Lower leg skin (tissue), 4 donors: ENCODE data around the gene ZBTB7B. TPM values are rescaled to one million over a fixed set of nuclear protein-coding genes. Genes with fewer than 3 reads are reported as not detected.

ENCODE experiments used
- DNase-seq, 2 donors: peaks; one replicate each; pipeline ENCODE4 v3.0.0-alpha.2; 2019; ENCODE audit warnings: low spot score in 2 of 2
- H3K4me3 ChIP-seq: fragments of 200-600 bp; sonication (generic); 2 replicates; pipeline ENCODE4 v1.5.1; 2017; ENCODE audit warnings: mild to moderate bottlenecking, low read depth; ENCODE audit not compliant: poor library complexity, severe bottlenecking
- POLR2A ChIP-seq, 2 donors: fragments of 450-650 bp; IDR thresholded peaks; one replicate each; pipeline ENCODE4 v1.6.1; 2016 to 2017; ENCODE audit warnings: antibody characterized with exemption in 2 of 2, mild to moderate bottlenecking in 1 of 2, moderate library complexity in 1 of 2
- WGBS, 2 donors: methylation state at CpG; one replicate each; pipeline ENCODE4 v1.1.5; 2018; 5-methylcytosine and 5-hydroxymethylcytosine counted together
- intact Hi-C: fragments of 100-400 bp; cut with DNase I; formaldehyde crosslinking; loops from one replicate; pipeline ENCODE4 v1.15.0; 2023; ENCODE audit warnings: low total_unique reads
- total RNA-seq, 4 donors: library from RNA; depleted of rRNA; stranded (reverse); fragments of >200 nt; gene quantifications; one replicate each; pipeline ENCODE4 v1.1.0, GENCODE V29; 2016
- TF ChIP-seq, protein P1 (sequence below), 3 donors: fragments of 450-650 bp; IDR thresholded peaks; one replicate each; pipeline ENCODE4 v1.5.1; 2016; ENCODE audit warnings: antibody characterized with exemption in 3 of 3, mild to moderate bottlenecking in 3 of 3, moderate library complexity in 2 of 3

ZBTB7B gene
- total RNA-seq, 4 donors from 2014 or later: 270 to 295 (median 286) TPM

DNA sequence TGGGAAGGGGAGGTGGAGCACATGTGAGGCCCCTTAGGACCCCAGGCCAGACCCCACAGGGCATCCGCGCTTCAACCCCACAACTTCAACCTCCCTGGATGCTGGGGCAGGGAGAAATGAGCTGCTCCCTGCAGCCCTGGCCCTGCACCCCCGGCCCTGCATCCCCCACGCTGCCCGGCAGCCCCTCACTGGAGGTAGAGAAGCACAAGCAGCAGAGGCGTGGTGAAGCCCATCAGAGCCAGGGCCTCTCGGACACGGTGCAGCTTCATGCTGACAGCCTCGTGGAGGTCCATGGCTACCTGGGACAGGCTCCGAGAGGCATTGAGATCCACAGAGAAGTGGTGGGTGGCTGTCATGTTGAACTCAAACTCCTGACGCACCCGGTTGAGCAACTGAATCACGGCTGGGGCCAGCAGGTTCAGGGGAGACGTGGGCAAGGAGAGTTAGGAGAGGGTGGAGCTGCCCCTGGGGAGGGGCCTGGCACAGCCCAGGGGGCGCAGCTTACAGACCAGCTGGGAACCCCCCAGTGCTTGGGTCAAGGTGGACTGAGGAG, 27.7 kb downstream of the ZBTB7B start:
- WGBS, 2 donors: 84 to 88% methylated on average over 15 of the region's 15 CpGs
- DNase-seq: no peak
- TF ChIP-seq, protein P1, sequence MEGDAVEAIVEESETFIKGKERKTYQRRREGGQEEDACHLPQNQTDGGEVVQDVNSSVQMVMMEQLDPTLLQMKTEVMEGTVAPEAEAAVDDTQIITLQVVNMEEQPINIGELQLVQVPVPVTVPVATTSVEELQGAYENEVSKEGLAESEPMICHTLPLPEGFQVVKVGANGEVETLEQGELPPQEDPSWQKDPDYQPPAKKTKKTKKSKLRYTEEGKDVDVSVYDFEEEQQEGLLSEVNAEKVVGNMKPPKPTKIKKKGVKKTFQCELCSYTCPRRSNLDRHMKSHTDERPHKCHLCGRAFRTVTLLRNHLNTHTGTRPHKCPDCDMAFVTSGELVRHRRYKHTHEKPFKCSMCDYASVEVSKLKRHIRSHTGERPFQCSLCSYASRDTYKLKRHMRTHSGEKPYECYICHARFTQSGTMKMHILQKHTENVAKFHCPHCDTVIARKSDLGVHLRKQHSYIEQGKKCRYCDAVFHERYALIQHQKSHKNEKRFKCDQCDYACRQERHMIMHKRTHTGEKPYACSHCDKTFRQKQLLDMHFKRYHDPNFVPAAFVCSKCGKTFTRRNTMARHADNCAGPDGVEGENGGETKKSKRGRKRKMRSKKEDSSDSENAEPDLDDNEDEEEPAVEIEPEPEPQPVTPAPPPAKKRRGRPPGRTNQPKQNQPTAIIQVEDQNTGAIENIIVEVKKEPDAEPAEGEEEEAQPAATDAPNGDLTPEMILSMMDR (IDR thresholded peaks at IDR 0.05): no peak
- TF ChIP-seq POLR2A (IDR thresholded peaks at IDR 0.05): no peak
- no peak overlapping the region for H3K4me3 ChIP-seq
- intact Hi-C loops: no loop called here

DNA sequence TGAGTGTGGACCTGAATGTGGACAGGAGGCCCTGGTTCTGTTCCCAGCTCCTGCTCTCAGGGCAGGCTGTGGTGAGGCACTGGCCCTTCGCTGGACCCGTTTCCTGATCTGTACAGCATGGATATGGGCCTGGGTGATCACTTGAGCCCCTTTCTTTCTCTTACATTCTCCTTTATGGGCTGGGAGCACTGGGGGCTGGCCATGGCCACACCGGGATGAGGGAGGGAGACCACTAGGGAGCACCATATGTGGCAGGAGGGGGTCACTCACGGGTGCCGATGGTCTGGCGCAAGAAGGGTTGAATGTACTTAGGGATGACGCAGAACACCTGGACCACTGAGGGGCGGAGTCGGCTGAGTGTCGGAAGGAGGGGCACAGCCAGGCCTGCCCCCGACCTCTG, 28.3 kb downstream of the ZBTB7B start:
- 85 to 91% methylated on average over 11 of the region's 11 CpGs for WGBS, 2 donors
- DNase-seq: no peak
- no peak overlapping the region for H3K4me3 ChIP-seq
- intact Hi-C loops: no loop called here
- TF ChIP-seq POLR2A (IDR thresholded peaks at IDR 0.05): no peak
- TF ChIP-seq, protein P1 (IDR thresholded peaks at IDR 0.05): no peak

DNA sequence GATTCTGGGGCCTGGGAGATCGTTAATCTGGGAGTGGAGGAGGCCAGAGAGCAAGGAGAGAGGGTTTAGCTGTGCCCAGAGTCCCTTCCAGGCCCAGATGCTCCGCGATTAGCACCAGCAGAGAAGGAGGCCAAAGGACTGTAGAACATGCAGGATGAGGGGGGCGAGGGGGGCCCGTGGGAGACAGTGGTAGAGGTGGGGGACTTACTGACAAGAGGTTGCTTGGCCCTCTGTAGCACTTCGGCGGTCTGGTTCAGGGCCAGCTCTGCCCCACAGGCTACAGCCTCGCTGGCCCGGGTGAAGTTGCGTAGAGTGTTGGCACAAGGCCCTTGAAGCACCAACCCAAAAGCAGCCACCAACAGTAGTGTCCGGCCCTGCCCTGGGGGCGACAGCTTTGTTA, 30.3 kb downstream of the ZBTB7B start:
- DNase-seq: no peak
- no peak overlapping the region for H3K4me3 ChIP-seq
- WGBS, 2 donors: 85% methylated on average over 12 of the region's 12 CpGs
- no peak for TF ChIP-seq POLR2A (IDR thresholded peaks at IDR 0.05)
- TF ChIP-seq, protein P1 (IDR thresholded peaks at IDR 0.05): no peak
- intact Hi-C loops: no loop called here

DNA sequence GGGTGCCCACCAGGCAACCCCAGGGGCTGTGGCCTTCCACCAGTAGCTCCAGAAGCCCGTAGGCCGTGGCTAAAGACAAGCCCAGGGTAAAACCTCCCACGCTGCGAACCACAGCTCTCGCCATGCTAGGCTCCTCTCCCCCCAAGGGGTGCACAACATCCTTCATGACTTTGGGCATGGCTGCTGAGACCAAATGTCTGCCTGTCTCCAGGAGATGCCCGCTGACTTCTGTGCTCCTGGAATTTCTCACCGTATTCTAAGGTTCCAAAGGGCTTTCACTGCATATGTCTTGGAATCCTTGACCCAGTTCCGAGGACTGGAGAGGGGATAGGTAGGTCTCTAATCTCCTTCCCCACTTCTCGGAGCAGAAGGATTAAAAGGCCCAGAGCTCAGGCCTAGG, 30.9 kb downstream of the ZBTB7B start, which contains the start of the genes DCST1 and DCST2:
DCST1 (plus strand) TSS at position 301 of the 400 bp plus-strand sequence. CDS start 213 bp downstream, outside the sequence.
DCST2 (minus strand) TSS at position 258 of the 400 bp plus-strand sequence; CDS start at position 178, 80 bp downstream.
- 95 to 97% methylated on average over 9 of the region's 9 CpGs for WGBS, 2 donors
- TF ChIP-seq POLR2A (IDR thresholded peaks at IDR 0.05): no peak
- TF ChIP-seq, protein P1 (IDR thresholded peaks at IDR 0.05): no peak
- no peak within 1 kb of the TSS for H3K4me3 ChIP-seq
- intact Hi-C loops: no loop called here
- DNase-seq: no peak

DNA sequence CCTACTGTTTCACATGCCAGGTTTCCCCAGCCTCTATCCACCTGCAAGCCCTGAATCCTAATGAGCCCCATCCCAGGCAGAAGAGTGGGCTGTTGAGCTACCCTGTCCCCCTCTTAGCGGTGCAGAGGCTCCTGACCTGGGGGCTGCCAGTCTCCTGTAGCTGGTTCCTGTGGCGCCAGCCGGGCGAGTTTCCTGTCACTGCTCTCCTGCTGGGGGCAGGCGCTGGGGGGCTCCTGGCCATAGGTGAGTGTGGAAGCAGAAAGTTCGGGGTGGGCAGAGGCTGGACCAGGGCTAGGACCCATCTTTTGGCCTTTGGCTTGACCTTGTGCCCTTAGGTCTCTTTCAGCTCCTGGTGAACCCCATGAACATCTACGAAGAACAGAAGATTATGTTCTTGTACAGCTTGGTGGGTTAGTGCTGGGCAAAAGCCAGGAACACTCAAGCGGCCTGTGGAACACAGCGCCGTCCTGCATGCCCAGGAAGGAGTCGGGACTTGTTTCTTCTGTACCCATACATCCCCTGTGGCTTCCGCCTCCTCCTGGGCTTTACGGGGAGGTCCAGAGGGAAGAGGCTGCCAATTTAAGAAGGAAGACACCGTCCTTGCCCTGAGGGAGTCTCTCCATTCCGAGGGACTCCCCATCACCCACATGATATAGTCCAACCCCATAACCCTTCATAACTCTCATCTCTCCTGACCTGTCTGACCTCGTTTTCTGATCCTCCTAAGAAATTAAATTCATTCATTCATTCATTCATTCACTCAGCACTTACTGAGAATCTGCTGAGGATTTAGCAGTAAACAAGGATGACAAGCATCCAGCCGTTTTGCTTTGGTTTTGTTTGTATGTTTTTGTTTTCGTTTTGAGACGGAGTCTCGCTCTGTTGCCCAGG, 32.0 kb downstream of the ZBTB7B start:
- no peak for TF ChIP-seq POLR2A (IDR thresholded peaks at IDR 0.05)
- TF ChIP-seq, protein P1 (IDR thresholded peaks at IDR 0.05): no peak
- no peak overlapping the region for H3K4me3 ChIP-seq
- DNase-seq: no peak
- 64 to 66% methylated on average over 20 of the region's 20 CpGs for WGBS, 2 donors
- intact Hi-C loops: no loop called here
